H9 (cell line): Measurements from ENCODE around the gene GNAS. TPM values are rescaled to one million over a fixed set of nuclear protein-coding genes. Genes with fewer than 3 reads are reported as not detected.

Source experiments
- DNase-seq: peaks from one replicate; pipeline ENCODE4 v3.0.0-alpha.2; 2017
- H2AFZ ChIP-seq: one replicate; pipeline ENCODE4 v1.6.1; 2013; ENCODE audit warnings: mild to moderate bottlenecking, low read length, control low read depth, moderate library complexity
- H2AK5ac ChIP-seq: 2 replicates; pipeline ENCODE4 v1.6.1; 2013; ENCODE audit warnings: low read length, control low read depth, mixed read lengths; ENCODE audit not compliant: insufficient read length
- H2BK120ac ChIP-seq: one replicate; pipeline ENCODE4 v1.6.1; 2013; ENCODE audit warnings: low read depth, mild to moderate bottlenecking, low read length, control low read depth, inconsistent platforms; ENCODE audit not compliant: poor library complexity, severe bottlenecking
- H2BK12ac ChIP-seq: 2 replicates; pipeline ENCODE4 v1.6.1; 2013; ENCODE audit warnings: low read length, control low read depth, mixed read lengths, low read depth; ENCODE audit not compliant: insufficient read length
- H2BK15ac ChIP-seq: 2 replicates; pipeline ENCODE4 v1.6.1; 2013; ENCODE audit warnings: low read depth, low read length, control low read depth
- H2BK20ac ChIP-seq: one replicate; pipeline ENCODE4 v1.6.1; 2013; ENCODE audit warnings: low read depth, mild to moderate bottlenecking, low read length, control low read depth, inconsistent platforms; ENCODE audit not compliant: poor library complexity, severe bottlenecking
- H2BK5ac ChIP-seq: 2 replicates; pipeline ENCODE4 v1.6.1; 2013; ENCODE audit warnings: low read length, control low read depth, mixed read lengths; ENCODE audit not compliant: insufficient read length
- H3K14ac ChIP-seq: 2 replicates; pipeline ENCODE4 v1.6.1; 2013; ENCODE audit warnings: low read length, control low read depth; ENCODE audit not compliant: insufficient read depth
- H3K18ac ChIP-seq: 2 replicates; pipeline ENCODE4 v1.6.1; 2013; ENCODE audit warnings: low read depth, mild to moderate bottlenecking, mixed read lengths, low read length, control low read depth; ENCODE audit not compliant: insufficient read length
- H3K23ac ChIP-seq: 2 replicates; pipeline ENCODE4 v1.6.1; 2013; ENCODE audit warnings: low read length, control low read depth, mixed read lengths, low read depth; ENCODE audit not compliant: insufficient read length
- H3K23me2 ChIP-seq: 2 replicates; pipeline ENCODE4 v1.6.1; 2013; ENCODE audit warnings: low read depth, mild to moderate bottlenecking, mixed read lengths, low read length, control low read depth; ENCODE audit not compliant: insufficient read length, poor library complexity, severe bottlenecking
- H3K27ac ChIP-seq: 2 replicates; pipeline ENCODE4 v1.5.1; 2013; ENCODE audit warnings: low read length, control low read depth, mixed read lengths, low read depth; ENCODE audit not compliant: insufficient read length
- H3K27me3 ChIP-seq: 2 replicates; pipeline ENCODE4 v1.6.1; 2013; ENCODE audit warnings: low read length, control low read depth, inconsistent platforms; ENCODE audit not compliant: insufficient read depth
- H3K4ac ChIP-seq: 2 replicates; pipeline ENCODE4 v1.6.1; 2013; ENCODE audit warnings: low read depth, mild to moderate bottlenecking, control low read depth, inconsistent platforms, low read length, moderate library complexity
- H3K4me1 ChIP-seq: 2 replicates; pipeline ENCODE4 v1.6.1; 2013; ENCODE audit warnings: low read length, control low read depth, inconsistent platforms; ENCODE audit not compliant: insufficient read depth
- H3K4me2 ChIP-seq: 2 replicates; pipeline ENCODE4 v1.6.1; 2013; ENCODE audit warnings: low read length, control low read depth, mixed read lengths; ENCODE audit not compliant: insufficient read length, insufficient read depth
- H3K56ac ChIP-seq: 2 replicates; pipeline ENCODE4 v1.6.1; 2013; ENCODE audit warnings: low read depth, mild to moderate bottlenecking, mixed read lengths, low read length, control low read depth; ENCODE audit not compliant: insufficient read length
- H3K79me1 ChIP-seq: 2 replicates; pipeline ENCODE4 v1.6.1; 2013; ENCODE audit warnings: low read depth, mild to moderate bottlenecking, moderate library complexity, low read length, control low read depth, inconsistent platforms; ENCODE audit not compliant: insufficient read depth, poor library complexity, severe bottlenecking
- H3K79me2 ChIP-seq: 2 replicates; pipeline ENCODE4 v1.6.1; 2013; ENCODE audit warnings: low read length, control low read depth, inconsistent platforms; ENCODE audit not compliant: insufficient read depth
- H3K9ac ChIP-seq: 2 replicates; pipeline ENCODE4 v1.6.1; 2013; ENCODE audit warnings: low read length, control low read depth, mixed read lengths; ENCODE audit not compliant: insufficient read length; ENCODE audit errors: extremely low read depth
- H3K9me3 ChIP-seq: one replicate; pipeline ENCODE4 v1.6.1; 2013; ENCODE audit warnings: low read depth, low read length, inconsistent platforms; ENCODE audit not compliant: control insufficient read depth
- H3T11ph ChIP-seq: one replicate; pipeline ENCODE4 v1.6.1; 2013; ENCODE audit warnings: mild to moderate bottlenecking, low read length, control low read depth, inconsistent platforms
- H4K20me1 ChIP-seq: one replicate; pipeline ENCODE4 v1.6.1; 2013; ENCODE audit not compliant: control insufficient read depth, insufficient read length, insufficient read depth
- H4K5ac ChIP-seq: 2 replicates; pipeline ENCODE4 v1.6.1; 2013; ENCODE audit warnings: low read depth, mild to moderate bottlenecking, mixed read lengths, low read length, control low read depth; ENCODE audit not compliant: insufficient read length
- H4K8ac ChIP-seq: replicated peaks from 2 replicates; pipeline ENCODE4 v1.6.1; 2013; ENCODE audit warnings: low read length, control low read depth, mixed read lengths, low read depth; ENCODE audit not compliant: insufficient read length
- H4K91ac ChIP-seq: 2 replicates; pipeline ENCODE4 v1.6.1; 2013; ENCODE audit warnings: low read depth, mild to moderate bottlenecking, moderate library complexity, mixed read lengths, low read length, control low read depth; ENCODE audit not compliant: insufficient read length
- H3K27ac Mint-ChIP-seq, 3 experiments: 2 replicates in 2 of 3; 3 replicates in 1 of 3; pipeline ENCODE4 v1.8.0; 2020 to 2021; ENCODE audit warnings: mixed read lengths in 3 of 3, mild to moderate bottlenecking in 1 of 3, moderate library complexity in 1 of 3
- H3K27me3 Mint-ChIP-seq: 2 replicates; pipeline ENCODE4 v1.8.0; 2021; ENCODE audit warnings: low read depth, mild to moderate bottlenecking, moderate library complexity, mixed read lengths
- H3K36me3 Mint-ChIP-seq, 3 experiments: 2 replicates in 2 of 3; 3 replicates in 1 of 3; pipeline ENCODE4 v1.8.0; 2020 to 2021; ENCODE audit warnings: low read depth in 3 of 3, mixed read lengths in 3 of 3; ENCODE audit not compliant: insufficient read depth in 1 of 3
- H3K4me1 Mint-ChIP-seq, 2 experiments: 2 replicates each; pipeline ENCODE4 v1.8.0; 2020; ENCODE audit warnings: mixed read lengths in 2 of 2
- H3K4me3 Mint-ChIP-seq, 2 experiments: 2 replicates in 1 of 2; 3 replicates in 1 of 2; pipeline ENCODE4 v1.8.0; 2020 to 2021; ENCODE audit warnings: mild to moderate bottlenecking in 2 of 2, mixed read lengths in 2 of 2, moderate library complexity in 1 of 2
- H3K9me3 Mint-ChIP-seq, 2 experiments: 2 replicates in 1 of 2; 3 replicates in 1 of 2; pipeline ENCODE4 v1.8.0; 2020; ENCODE audit warnings: mild to moderate bottlenecking in 2 of 2, mixed read lengths in 2 of 2, moderate library complexity in 1 of 2
- WGBS: extraction: QIAGEN DNeasy Blood & Tissue Kit; methylation state at CpG from one replicate; pipeline ENCODE4 v1.1.7; 2013; ENCODE audit warnings: missing lambda C conversion rate, low lambda C conversion rate, mixed read lengths; ENCODE audit not compliant: insufficient read length; ENCODE audit errors: extremely low coverage; 5-methylcytosine and 5-hydroxymethylcytosine counted together
- total RNA-seq: library from RNA; stranded (reverse); gene quantifications from 2 replicates; pipeline ENCODE4 v1.2.1, GENCODE V29; 2021
- TF ChIP-seq, protein P1 (sequence below): fragments of 200-600 bp; sonication (generic); conservative IDR thresholded peaks from 3 replicates; pipeline ENCODE4 v1.8.0; 2021; ENCODE audit warnings: antibody characterized with exemption, mild to moderate bottlenecking

GNAS gene
- total RNA-seq, 1 experiment from 2014 or later, result 920 TPM

- no peak overlapping the region for H3K18ac ChIP-seq
- no peak overlapping the region for H4K5ac ChIP-seq
- peaks cover 7% of the 10 kb centered on the region for H3K23me2 ChIP-seq
- peak overlapping the region; percentile 28 for H3K9ac ChIP-seq
- no peak overlapping the region for H3T11ph ChIP-seq
- Mint-ChIP-seq H3K4me3 (peak overlapping the region; percentile 72 to 90), H3K27ac (peak overlapping the region; percentile 68 to 96 (median 91)), H3K9me3 (no peaks in the 10 kb centered on the region; a peak in 2 of 5 replicates), H3K36me3 (peaks cover 36 to 52% (median 42%) of the 10 kb centered on the region in 3 experiments), H3K4me1 (peaks cover 66 to 79% of the 10 kb centered on the region in 2 experiments), H3K27me3 (peaks cover 41% of the 10 kb centered on the region)
- peaks cover 8% of the 10 kb centered on the region for H3K79me1 ChIP-seq
- no peak overlapping the region for H3K4ac ChIP-seq
- peak overlapping the region; percentile 77 for H3K4me2 ChIP-seq
- H3K9me3 ChIP-seq, result no peaks in the 10 kb centered on the region
- H4K20me1 ChIP-seq, result no peaks in the 10 kb centered on the region
- H4K91ac ChIP-seq, result no peak overlapping the region
- H2AK5ac ChIP-seq, result no peak overlapping the region
- no peak overlapping the region for H3K23ac ChIP-seq
- H3K4me1 ChIP-seq, result peaks cover 9% of the 10 kb centered on the region
- H2AFZ ChIP-seq, result no peak overlapping the region
- H3K27ac ChIP-seq, result peak overlapping the region; percentile 46
- no peak overlapping the region for H2BK120ac ChIP-seq
- H2BK5ac ChIP-seq, result no peak overlapping the region
- no CpG with 5 or more reads among the region's 20 CpGs for WGBS
- no peak overlapping the region for H2BK20ac ChIP-seq
- no peak overlapping the region for H3K56ac ChIP-seq
- TF ChIP-seq, protein P1, sequence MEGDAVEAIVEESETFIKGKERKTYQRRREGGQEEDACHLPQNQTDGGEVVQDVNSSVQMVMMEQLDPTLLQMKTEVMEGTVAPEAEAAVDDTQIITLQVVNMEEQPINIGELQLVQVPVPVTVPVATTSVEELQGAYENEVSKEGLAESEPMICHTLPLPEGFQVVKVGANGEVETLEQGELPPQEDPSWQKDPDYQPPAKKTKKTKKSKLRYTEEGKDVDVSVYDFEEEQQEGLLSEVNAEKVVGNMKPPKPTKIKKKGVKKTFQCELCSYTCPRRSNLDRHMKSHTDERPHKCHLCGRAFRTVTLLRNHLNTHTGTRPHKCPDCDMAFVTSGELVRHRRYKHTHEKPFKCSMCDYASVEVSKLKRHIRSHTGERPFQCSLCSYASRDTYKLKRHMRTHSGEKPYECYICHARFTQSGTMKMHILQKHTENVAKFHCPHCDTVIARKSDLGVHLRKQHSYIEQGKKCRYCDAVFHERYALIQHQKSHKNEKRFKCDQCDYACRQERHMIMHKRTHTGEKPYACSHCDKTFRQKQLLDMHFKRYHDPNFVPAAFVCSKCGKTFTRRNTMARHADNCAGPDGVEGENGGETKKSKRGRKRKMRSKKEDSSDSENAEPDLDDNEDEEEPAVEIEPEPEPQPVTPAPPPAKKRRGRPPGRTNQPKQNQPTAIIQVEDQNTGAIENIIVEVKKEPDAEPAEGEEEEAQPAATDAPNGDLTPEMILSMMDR, result no peak
- H3K14ac ChIP-seq, result no peak overlapping the region
- H2BK15ac ChIP-seq, result no peak overlapping the region
- DNase-seq, result no peak
- H3K79me2 ChIP-seq, result peaks cover 43% of the 10 kb centered on the region; the same call in 1 of the 2 replicates
- peaks cover 17% of the 10 kb centered on the region; the same call in 1 of the 2 replicates for H3K27me3 ChIP-seq
- H4K8ac ChIP-seq, result no peak overlapping the region
- no peak overlapping the region for H2BK12ac ChIP-seq
These were observed 10.2 kb upstream of the GNAS start for GRCh38 chr20:58842276-58842675.
